Dermis lymphatic vessel endothelial cell (primary cell): ENCODE measurements around the gene WASHC2C. TPM values are rescaled to one million over a fixed set of nuclear protein-coding genes. Genes with fewer than 3 reads are reported as not detected.

Source experiments
- total RNA-seq: library from RNA; depleted of rRNA; stranded (reverse); fragments of >200 nt; gene quantifications from 2 replicates; pipeline ENCODE4 v1.2.1, GENCODE V29; 2014

WASHC2C gene
- total RNA-seq, result 28.7 and 30.5 TPM in 2 replicates

GRCh38 chr10:45726703-45727420 lies at the start of gene WASHC2C:
TSS of gene WASHC2C (plus strand) at chr10:45727266. CDS start at chr10:45727318, 52 bp downstream.

Other genes with a start within 250 kb of the WASHC2C start
- gene ZFAND4, start 54.5 kb upstream of the WASHC2C start, total RNA-seq, result 3.8 and 5.3 TPM in 2 replicates
- 2.8 and 3.4 TPM in 2 replicates for gene AGAP4, start 120.2 kb downstream of the WASHC2C start, total RNA-seq
- gene TIMM23, start 245.2 kb downstream of the WASHC2C start, total RNA-seq, result 58.2 and 58.6 TPM in 2 replicates